ENCODE data around the gene C11orf58. TPM values are rescaled to one million over a fixed set of nuclear protein-coding genes. Genes with fewer than 3 reads are reported as not detected.

The C11orf58 gene
- total RNA-seq, 1 experiment from 2014 or later: 171 TPM

- Histone ChIP-seq H3K4me1 (ENCODE audit: insufficient read depth, low read length, poor library complexity, severe bottlenecking) (peaks cover 10% of the 10 kb centered on the region), H3K36me3 (ENCODE audit: insufficient read depth, low read length, poor library complexity, severe bottlenecking) (no peaks in the 10 kb centered on the region), H3K9me3 (ENCODE audit: low read depth, low read length, poor library complexity, severe bottlenecking) (no peaks in the 10 kb centered on the region), H3K27me3 (replicated peaks; ENCODE audit: insufficient read depth, low read depth, low read length, poor library complexity) (no peaks in the 10 kb centered on the region), H3K4me3 (ENCODE audit: low read depth, low read length, poor library complexity, severe bottlenecking) (no peak overlapping the region), H3K27ac (ENCODE audit: low read depth, low read length, poor library complexity, severe bottlenecking) (no peak overlapping the region)
- intact Hi-C loops (cut with micrococcal nuclease; ENCODE audit: unreplicated experiment): no loop called here
- no peak for DNase-seq (ENCODE audit: low spot score)
- POLR2A ChIA-PET (ENCODE audit: low non-redundant PET): no interaction called here
- no peak for TF ChIP-seq CTCF (conservative IDR thresholded peaks at IDR 0.05; ENCODE audit: low read depth, low read length)
- no peak for TF ChIP-seq EZH2 (IDR thresholded peaks at IDR 0.05; ENCODE audit: borderline replicate concordance, low read depth, low read length, poor library complexity, severe bottlenecking)
- CTCF ChIA-PET: no interaction called here
- no TSS peak for BruUV-seq (replicated peaks)
Observed at GRCh38 chr11:16780146-16780545, 41.7 kb downstream of the C11orf58 start.

GRCh38 chr11:16780698-16781550, 42.5 kb downstream of the C11orf58 start:
- intact Hi-C loops (cut with micrococcal nuclease; ENCODE audit: unreplicated experiment): no loop called here
- CTCF ChIA-PET: no interaction called here

More at GRCh38 chr11:16780698-16781550, 42.5 kb downstream of the C11orf58 start:
- POLR2A ChIA-PET (ENCODE audit: low non-redundant PET): no interaction called here
- Histone ChIP-seq H3K4me3 (ENCODE audit: low read depth, low read length, poor library complexity, severe bottlenecking) (no peak overlapping the region), H3K9me3 (ENCODE audit: low read depth, low read length, poor library complexity, severe bottlenecking) (no peaks in the 10 kb centered on the region), H3K36me3 (ENCODE audit: insufficient read depth, low read length, poor library complexity, severe bottlenecking) (no peaks in the 10 kb centered on the region), H3K4me1 (ENCODE audit: insufficient read depth, low read length, poor library complexity, severe bottlenecking) (peaks cover 10% of the 10 kb centered on the region), H3K27ac (ENCODE audit: low read depth, low read length, poor library complexity, severe bottlenecking) (no peak overlapping the region), H3K27me3 (replicated peaks; ENCODE audit: insufficient read depth, low read depth, low read length, poor library complexity) (no peaks in the 10 kb centered on the region)
- no peak for DNase-seq (ENCODE audit: low spot score)
- TF ChIP-seq EZH2 (IDR thresholded peaks at IDR 0.05; ENCODE audit: borderline replicate concordance, low read depth, low read length, poor library complexity, severe bottlenecking) (no peak), CTCF (conservative IDR thresholded peaks at IDR 0.05; ENCODE audit: low read depth, low read length) (no peak)
- no TSS peak for BruUV-seq (replicated peaks)
